ENCODE results near the gene SLC17A5. TPM values are rescaled to one million over a fixed set of nuclear protein-coding genes. Genes with fewer than 3 reads are reported as not detected.

SLC17A5 gene
- total RNA-seq, 1 experiment from 2014 or later = 16.9 TPM

- H3K27me3 ChIP-seq (ENCODE audit: insufficient read depth, low read depth) = no peaks in the 10 kb centered on the region
- no peak overlapping the region for H2AFZ ChIP-seq
- H3K79me2 ChIP-seq (ENCODE audit: low read depth) = no peaks in the 10 kb centered on the region
- no peaks in the 10 kb centered on the region for H3K9me2 ChIP-seq (ENCODE audit: insufficient read depth)
- H3K27ac ChIP-seq = peak overlapping the region; percentile 48
- H3F3A ChIP-seq (ENCODE audit: insufficient read depth, low read depth) = peaks cover 27% of the 10 kb centered on the region
- intact Hi-C loops (cut with micrococcal nuclease; ENCODE audit: unreplicated experiment) = no loop called here
- peak in 1 of 2 experiments; percentile 61 for DNase-seq
- ChIA-PET POLR2A (ENCODE audit: unreplicated experiment) (interaction anchor here (0.6 kb wide), 1 partner anchor 64 kb away, joined by 5 read pairs; no protein-coding TSS in a partner anchor), CTCF (no interaction called here)
- H3K9me3 ChIP-seq (ENCODE audit: insufficient read depth, low read depth) = no peaks in the 10 kb centered on the region
- no peak overlapping the region for H3K4me3 ChIP-seq
- TF ChIP-seq CTCF (conservative IDR thresholded peaks at IDR 0.05) (no peak), EZH2 (IDR thresholded peaks at IDR 0.05; ENCODE audit: low read depth) (no peak)
- BruUV-seq (replicated peaks) = no TSS peak
- no peaks in the 10 kb centered on the region; the same call in 1 of the 2 replicates for H3K36me3 ChIP-seq (ENCODE audit: low read depth)
- peaks cover 32% of the 10 kb centered on the region for H3K4me1 ChIP-seq (replicated peaks; ENCODE audit: insufficient read depth)
- peak overlapping the region; percentile 41 for H3K4me2 ChIP-seq
- no peaks in the 10 kb centered on the region for H4K20me1 ChIP-seq (ENCODE audit: insufficient read depth)
These were observed 9.8 kb downstream of the SLC17A5 start for GRCh38 chr6:73644030-73644429.

- no peak overlapping the region for H2AFZ ChIP-seq
- H3K9me3 ChIP-seq (ENCODE audit: insufficient read depth, low read depth) = no peaks in the 10 kb centered on the region
- H3K27me3 ChIP-seq (ENCODE audit: insufficient read depth, low read depth) = no peaks in the 10 kb centered on the region
- DNase-seq = no peak
- H3K27ac ChIP-seq = no peak overlapping the region
- no peak overlapping the region for H3K4me3 ChIP-seq
- CTCF ChIA-PET = no interaction called here
- intact Hi-C loops (cut with micrococcal nuclease; ENCODE audit: unreplicated experiment) = no loop called here
- no TSS peak for BruUV-seq (replicated peaks)
- TF ChIP-seq EZH2 (IDR thresholded peaks at IDR 0.05; ENCODE audit: low read depth) (no peak), CTCF (conservative IDR thresholded peaks at IDR 0.05) (no peak)
- H4K20me1 ChIP-seq (ENCODE audit: insufficient read depth) = no peaks in the 10 kb centered on the region
- H3F3A ChIP-seq (ENCODE audit: insufficient read depth, low read depth) = peaks cover 37% of the 10 kb centered on the region
- H3K4me2 ChIP-seq = no peak overlapping the region
- POLR2A ChIA-PET (ENCODE audit: unreplicated experiment) = interaction anchor here (0.9 kb wide), 1 partner anchor 10 kb away, joined by 3 read pairs; no protein-coding TSS in a partner anchor
- no peaks in the 10 kb centered on the region for H3K79me2 ChIP-seq (ENCODE audit: low read depth)
- no peaks in the 10 kb centered on the region for H3K9me2 ChIP-seq (ENCODE audit: insufficient read depth)
- peaks cover 41% of the 10 kb centered on the region for H3K4me1 ChIP-seq (replicated peaks; ENCODE audit: insufficient read depth)
- no peaks in the 10 kb centered on the region for H3K36me3 ChIP-seq (ENCODE audit: low read depth)
These were observed 11.3 kb downstream of the SLC17A5 start for GRCh38 chr6:73642530-73642929.

- no peaks in the 10 kb centered on the region for H3K9me2 ChIP-seq (ENCODE audit: insufficient read depth)
- peak overlapping the region; percentile 76 for H3K27ac ChIP-seq
- DNase-seq = peak in 1 of 2 experiments; percentile 49
- no peaks in the 10 kb centered on the region for H3K9me3 ChIP-seq (ENCODE audit: insufficient read depth, low read depth)
- H3K27me3 ChIP-seq (ENCODE audit: insufficient read depth, low read depth) = no peaks in the 10 kb centered on the region
- TF ChIP-seq CTCF (conservative IDR thresholded peaks at IDR 0.05) = no peak
- TF ChIP-seq EZH2 (IDR thresholded peaks at IDR 0.05; ENCODE audit: low read depth) = no peak
- ChIA-PET CTCF (interaction anchor here (1.3 kb wide), 1 partner anchor 12 kb away, joined by 4 read pairs; no protein-coding TSS in a partner anchor), POLR2A (ENCODE audit: unreplicated experiment) (interaction anchor here (0.5 to 0.9 kb wide), 2 partner anchors 111 to 126 kb away, joined by 4 to 8 read pairs; no protein-coding TSS in a partner anchor)
- no peak overlapping the region for H2AFZ ChIP-seq
- intact Hi-C loops (cut with micrococcal nuclease; ENCODE audit: unreplicated experiment) = no loop called here
- BruUV-seq (replicated peaks) = no TSS peak
- H4K20me1 ChIP-seq (ENCODE audit: insufficient read depth) = no peaks in the 10 kb centered on the region
- peaks cover 61% of the 10 kb centered on the region for H3K4me1 ChIP-seq (replicated peaks; ENCODE audit: insufficient read depth)
- no peak overlapping the region for H3K4me3 ChIP-seq
- H3K36me3 ChIP-seq (ENCODE audit: low read depth) = no peaks in the 10 kb centered on the region
- no peaks in the 10 kb centered on the region for H3K79me2 ChIP-seq (ENCODE audit: low read depth)
- H3F3A ChIP-seq (ENCODE audit: insufficient read depth, low read depth) = peaks cover 49% of the 10 kb centered on the region
- H3K4me2 ChIP-seq = 0 out of 2 replicates have a peak overlapping the region, but pooled peaks have one; percentile 44
These were observed 13.5 kb downstream of the SLC17A5 start for GRCh38 chr6:73640179-73640750.
